Activated naive CD8-positive, alpha-beta T cell treated with anti-CD3 and anti-CD28 coated beads, Interleukin-2, amount 50 U/mL, for 16 hours (primary cell): ENCODE data around the gene ZNF521.

Source experiments
- DNase-seq: peaks from one replicate; pipeline ENCODE4 v3.0.0-alpha.2; 2020; ENCODE audit warnings: low read depth, low spot score

The ZNF521 gene

DNA sequence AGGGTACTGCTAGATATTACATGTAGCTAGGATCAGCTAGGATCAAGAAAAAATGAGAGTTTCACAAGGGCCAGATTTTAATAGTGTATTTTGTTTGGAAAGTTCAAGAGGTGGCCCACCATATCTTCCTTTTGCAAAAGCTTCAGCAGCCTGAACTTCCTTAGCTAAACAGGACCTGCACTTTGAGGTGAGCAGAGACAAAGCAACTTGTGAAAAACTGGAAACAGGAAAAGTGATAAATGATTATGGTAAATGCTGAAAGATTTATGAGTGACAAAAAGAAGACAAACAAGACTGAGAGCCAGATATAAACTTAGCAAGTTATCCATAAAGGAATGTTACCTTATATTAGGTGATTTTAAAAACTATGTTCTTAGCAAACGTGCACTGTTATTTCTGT is 123.6 kb downstream of the ZNF521 start:
- no peak for DNase-seq

- no peak for DNase-seq
These were observed 126.8 kb downstream of the ZNF521 start for GRCh38 chr18:25225151-25225550.

DNA sequence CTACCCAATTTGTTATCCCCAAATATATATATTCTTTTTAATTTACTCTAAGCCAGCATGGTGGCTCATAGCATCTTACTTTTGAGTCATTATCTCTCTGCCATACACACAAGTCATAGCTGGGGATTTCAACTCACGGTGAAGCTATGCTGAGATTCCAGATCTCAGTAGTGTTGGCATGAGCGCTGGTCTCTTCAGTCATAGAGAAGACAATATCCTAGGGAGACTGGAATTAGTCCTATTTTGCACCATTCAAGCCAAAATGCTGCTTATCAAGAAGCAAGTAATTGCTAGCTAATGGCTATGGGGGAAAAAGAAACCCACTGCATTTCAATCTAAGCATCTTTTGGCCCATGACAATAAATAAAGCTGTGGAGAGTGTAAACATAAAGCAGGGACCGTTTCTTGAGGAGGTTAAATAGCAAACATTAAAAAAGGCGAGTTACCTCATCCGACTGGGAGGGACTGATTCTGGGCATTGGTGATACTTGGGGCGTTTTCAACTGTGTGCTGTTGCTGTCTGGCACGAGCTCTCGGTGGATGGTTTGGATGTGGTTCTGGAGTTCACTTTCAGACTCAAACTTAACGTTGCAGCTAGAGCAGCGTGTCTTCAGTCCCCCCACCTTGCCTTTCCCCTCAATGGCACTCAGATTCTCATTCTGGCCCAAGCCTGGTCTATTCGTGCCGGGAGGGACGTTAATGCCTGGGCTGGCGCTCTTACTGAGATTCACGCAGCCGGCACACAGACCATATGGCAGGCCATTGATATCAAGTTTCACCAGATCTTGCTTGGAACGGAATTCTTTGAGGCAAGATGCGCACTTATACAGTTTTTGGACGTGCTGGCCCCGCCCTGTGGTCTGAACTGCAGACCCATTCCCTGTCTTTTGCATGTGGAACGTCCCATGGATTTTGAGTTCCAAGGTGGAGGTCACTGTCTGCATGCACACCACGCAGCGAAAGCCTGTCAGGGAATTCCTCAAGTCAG is 127.8 kb downstream of the ZNF521 start:
- DNase-seq = no peak

GRCh38 chr18:25223211-25223610 is 128.8 kb downstream of the ZNF521 start:
- DNase-seq = no peak

DNA sequence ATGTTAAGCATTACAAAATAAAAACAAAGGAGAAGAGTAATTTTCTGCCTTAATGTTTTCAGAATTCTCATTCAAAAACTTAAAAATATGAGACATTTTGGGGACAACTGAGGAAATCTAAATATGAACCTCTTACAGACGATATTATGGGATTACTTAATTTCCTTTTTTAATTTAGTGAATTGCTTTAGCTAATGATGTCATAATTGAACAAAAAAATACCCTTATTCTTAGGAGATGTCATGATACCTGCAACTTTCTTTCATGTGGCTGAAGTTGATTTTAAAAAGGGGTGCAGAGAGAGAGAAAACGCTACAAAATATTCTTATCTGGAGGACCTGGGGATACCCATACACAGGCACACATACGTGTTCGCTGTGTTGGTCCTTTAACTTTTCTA is 129.3 kb downstream of the ZNF521 start:
- no peak for DNase-seq

- DNase-seq = no peak
These were observed 141.3 kb downstream of the ZNF521 start for GRCh38 chr18:25210622-25211021.

- DNase-seq = no peak
These were observed 159.9 kb downstream of the ZNF521 start for GRCh38 chr18:25192065-25192464.

- DNase-seq = no peak
These were observed 161.5 kb downstream of the ZNF521 start for GRCh38 chr18:25190472-25190871.

DNA sequence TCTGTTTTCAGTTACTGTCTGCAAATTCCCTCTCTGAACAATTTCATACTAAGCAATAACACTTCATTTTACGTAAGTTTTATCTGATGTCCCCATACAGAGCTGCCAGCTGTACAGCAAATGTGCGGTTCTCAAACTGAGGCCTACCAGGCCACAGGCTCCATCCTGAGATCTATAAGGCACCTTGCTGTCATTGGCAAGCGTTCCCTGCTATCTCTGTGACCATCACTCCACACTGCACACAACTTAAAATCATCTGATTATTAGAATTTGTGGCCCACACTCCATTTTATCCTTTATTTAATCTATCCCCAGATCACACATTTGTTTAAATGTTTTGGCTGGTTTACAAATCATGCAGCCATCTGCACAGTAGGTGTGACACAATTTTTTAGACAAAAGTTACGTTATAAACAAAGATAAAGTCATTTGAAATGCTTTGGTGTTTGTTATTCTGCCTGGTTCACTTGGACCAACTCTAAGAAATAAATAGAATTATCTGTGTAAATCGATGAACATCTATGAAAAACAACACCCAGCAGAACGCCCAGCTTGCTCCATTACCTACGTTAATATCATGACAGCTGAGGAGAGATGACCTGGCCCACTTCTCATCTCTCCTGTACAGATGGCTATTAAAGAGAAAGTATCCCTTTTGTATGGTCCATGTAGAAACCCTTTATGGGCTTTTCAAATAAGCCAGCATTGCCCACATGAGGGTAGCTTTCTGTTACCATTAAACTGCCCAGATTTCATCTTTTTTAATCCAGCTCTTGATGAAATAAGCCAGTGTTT is 162.4 kb downstream of the ZNF521 start:
- no peak for DNase-seq

DNA sequence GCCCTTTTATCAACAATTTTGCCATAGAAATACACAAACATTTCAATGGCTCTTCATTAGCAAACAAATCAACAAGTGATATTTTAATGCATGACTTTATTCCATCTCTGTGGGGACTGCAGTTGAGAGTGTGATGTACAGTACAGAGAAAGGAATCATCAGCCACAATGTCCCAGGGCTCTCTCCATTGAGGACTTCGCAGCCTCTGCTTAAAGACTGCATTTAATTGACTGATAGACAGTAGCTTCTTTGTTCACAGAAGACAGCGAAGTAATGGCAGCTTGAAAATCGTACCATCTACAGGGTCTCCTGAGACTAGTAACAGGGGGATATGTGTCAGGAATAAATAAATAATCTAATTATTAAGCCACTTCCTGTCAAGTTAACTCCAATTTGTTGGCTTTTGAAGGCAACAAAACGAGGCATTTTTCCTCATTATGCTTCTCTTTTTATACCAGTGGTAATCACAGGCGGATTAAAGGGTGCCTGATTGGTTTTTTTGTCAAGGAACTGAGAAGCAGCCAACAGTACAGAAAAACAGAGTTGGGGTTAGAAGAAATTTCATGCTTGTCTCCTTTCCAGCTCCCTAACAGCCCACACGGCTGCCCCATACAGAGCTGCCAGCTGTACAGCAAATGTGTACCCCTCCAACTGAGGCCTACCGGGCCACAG is 164.3 kb downstream of the ZNF521 start:
- no peak for DNase-seq

DNA sequence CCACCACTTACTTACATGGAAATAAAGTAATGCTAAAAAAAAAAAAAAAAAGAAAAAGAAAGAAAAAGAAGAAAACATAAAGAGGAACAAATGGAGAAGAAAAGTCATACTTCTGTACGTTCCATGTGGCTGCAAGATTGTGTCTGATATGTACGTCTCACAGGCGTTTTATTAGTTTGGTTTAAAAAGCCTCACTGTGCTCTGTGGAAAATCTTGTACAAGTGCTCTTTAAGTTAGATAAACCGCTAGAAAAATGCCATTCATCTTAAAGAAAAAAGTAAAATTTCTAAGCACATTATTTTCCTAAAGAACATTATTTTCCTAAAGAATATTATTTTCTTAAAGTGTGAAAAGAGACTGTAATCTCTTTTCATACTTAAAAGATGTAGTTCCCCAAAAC is 165.1 kb downstream of the ZNF521 start:
- DNase-seq = no peak

- DNase-seq = no peak
These were observed 170.0 kb downstream of the ZNF521 start for GRCh38 chr18:25181993-25182392.

- no peak for DNase-seq
These were observed 170.4 kb downstream of the ZNF521 start for GRCh38 chr18:25181581-25181980.

DNA sequence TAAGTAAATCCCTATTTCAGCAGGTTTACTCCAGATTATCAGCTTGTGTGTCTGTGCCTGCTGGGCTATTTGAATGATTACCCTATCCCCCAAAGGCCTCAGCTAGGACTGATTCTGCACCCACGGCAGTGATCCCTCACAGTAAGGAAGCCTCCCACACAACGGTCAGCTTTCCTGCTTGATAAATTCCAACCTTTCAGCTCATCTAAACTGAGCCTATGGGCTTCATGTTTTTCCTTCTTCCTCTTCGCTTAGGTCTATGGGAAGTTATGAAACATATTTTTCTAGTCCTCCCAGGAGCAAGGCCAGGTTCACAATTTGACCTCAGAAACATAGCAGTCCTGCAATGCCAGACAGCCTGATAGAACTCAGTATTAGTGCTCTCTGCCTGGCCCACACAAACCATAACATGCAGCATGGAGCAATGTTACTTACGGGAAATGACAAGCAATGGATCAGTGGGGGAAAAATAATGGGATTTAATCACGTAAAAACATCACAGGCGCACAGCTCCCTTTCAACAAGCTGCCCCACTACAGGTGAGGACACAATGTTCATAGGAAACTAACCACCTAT is 170.9 kb downstream of the ZNF521 start:
- DNase-seq = no peak

DNA sequence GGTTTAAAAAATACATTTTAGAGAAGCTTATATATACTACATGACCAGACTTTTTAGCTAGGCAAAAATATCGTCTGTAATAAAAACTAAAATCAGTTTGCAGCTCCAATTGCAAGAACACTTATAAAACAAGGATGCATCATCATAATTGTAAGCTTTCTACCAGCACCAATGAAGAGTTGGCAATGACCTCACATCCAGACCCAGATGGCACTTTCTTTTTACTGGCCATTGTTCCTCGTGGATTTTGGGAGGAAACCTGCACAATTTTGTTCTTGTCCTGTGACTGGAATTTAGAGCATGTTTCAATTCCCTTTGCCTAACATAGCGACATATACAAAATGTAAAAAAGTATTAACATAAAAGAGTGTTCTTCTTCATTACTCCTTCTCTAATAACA is 174.3 kb downstream of the ZNF521 start:
- DNase-seq = no peak

- no peak for DNase-seq
These were observed 175.4 kb downstream of the ZNF521 start for GRCh38 chr18:25176518-25177042.

GRCh38 chr18:25175558-25176517 is 176.1 kb downstream of the ZNF521 start:
- no peak for DNase-seq

DNA sequence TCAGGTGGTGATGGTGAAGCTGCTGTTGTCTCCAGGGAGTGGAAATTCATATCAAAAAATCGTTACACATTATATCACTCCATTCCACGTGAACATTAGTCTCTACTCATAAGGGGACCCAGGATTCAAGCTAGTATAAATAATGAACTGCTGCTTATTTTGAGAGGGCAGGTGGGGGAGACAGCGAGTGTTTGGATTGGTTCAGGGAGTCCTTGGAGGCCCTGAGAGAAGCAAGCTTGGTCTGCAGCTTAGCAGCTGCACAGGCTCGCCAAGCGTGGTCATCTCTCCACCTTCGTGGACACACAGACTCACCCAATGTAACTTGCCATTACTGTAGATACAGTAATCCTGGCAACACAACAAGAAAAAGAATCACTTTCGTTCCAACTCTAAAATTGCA is 177.6 kb downstream of the ZNF521 start:
- no peak for DNase-seq

- DNase-seq = no peak
These were observed 180.6 kb downstream of the ZNF521 start for GRCh38 chr18:25171334-25171733.

DNA sequence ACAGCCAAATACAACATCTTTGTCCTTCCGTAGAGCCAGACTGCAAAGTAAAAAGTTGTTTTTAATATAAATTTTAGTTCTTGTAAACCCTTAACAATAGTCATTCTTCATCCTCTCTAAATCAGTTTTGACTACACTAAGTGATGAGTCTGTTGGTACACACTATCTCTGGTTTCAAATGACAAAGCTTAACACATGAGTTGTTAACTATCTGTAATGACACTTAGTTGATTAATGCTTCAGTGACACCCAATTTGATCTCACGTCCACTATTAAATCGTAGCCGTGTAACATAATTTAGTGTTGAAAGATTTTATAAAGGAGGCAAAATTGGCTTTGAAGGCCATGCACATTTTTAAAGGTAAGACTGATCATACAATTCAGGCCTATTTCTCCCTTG is 181.6 kb downstream of the ZNF521 start:
- DNase-seq = no peak
